ENCODE results near the gene PRKD1. TPM values are rescaled to one million over a fixed set of nuclear protein-coding genes. Genes with fewer than 3 reads are reported as not detected.
A peak's percentile ranks its signal among the peaks of the same experiment; 100 is the strongest.

PRKD1 gene
- total and polyA plus RNA-seq, 10 donors, result 1.0 to 8.9 (median 4.5) TPM

- H3K4me1 ChIP-seq, result no peaks in the 10 kb centered on the region
- no peak overlapping the region for H3K27ac ChIP-seq
- DNase-seq, result no peak
- H3K27me3 ChIP-seq (replicated peaks in 1 of 7), result no peaks in the 10 kb centered on the region
- no peak overlapping the region for H3K4me3 ChIP-seq
- H3K36me3 ChIP-seq, result no peaks in the 10 kb centered on the region
- 86 to 94% (median 92%) methylated on average over 3 of the region's 3 CpGs for WGBS, 5 donors
- intact Hi-C loops (cut with DNase I; ENCODE audit: low total_unique reads), result loop anchor here (5.0 kb wide), 1 partner anchor 448 kb away; no protein-coding TSS in a partner anchor
- no peak for TF ChIP-seq CTCF (IDR thresholded peaks at IDR 0.05 in 8 of 11, conservative IDR thresholded peaks at IDR 0.05 in 3 of 11)
- TF ChIP-seq POLR2A (IDR thresholded peaks at IDR 0.05), result no peak
- no peak for TF ChIP-seq POLR2AphosphoS5 (IDR thresholded peaks at IDR 0.05)
- no peaks in the 10 kb centered on the region for H3K9me3 ChIP-seq
These were observed 373.3 kb downstream of the PRKD1 start for GRCh38 chr14:29554335-29554734.

GRCh38 chr14:29553427-29553826 lies 374.2 kb downstream of the PRKD1 start:
- no peak overlapping the region for H3K4me3 ChIP-seq
- H3K27me3 ChIP-seq (replicated peaks in 1 of 7), result no peaks in the 10 kb centered on the region
- DNase-seq, result no peak
- TF ChIP-seq POLR2A (IDR thresholded peaks at IDR 0.05) (no peak), POLR2AphosphoS5 (IDR thresholded peaks at IDR 0.05) (no peak), CTCF (IDR thresholded peaks at IDR 0.05 in 8 of 11, conservative IDR thresholded peaks at IDR 0.05 in 3 of 11) (no peak)
- H3K9me3 ChIP-seq, result no peaks in the 10 kb centered on the region
- intact Hi-C loops (cut with DNase I; ENCODE audit: low total_unique reads), result loop anchor here (5.0 kb wide), 1 partner anchor 449 kb away; no protein-coding TSS in a partner anchor
- no peaks in the 10 kb centered on the region for H3K36me3 ChIP-seq
- WGBS, 5 donors, result 69 to 85% (median 84%) methylated on average over 4 of the region's 4 CpGs
- H3K4me1 ChIP-seq, result no peaks in the 10 kb centered on the region
- H3K27ac ChIP-seq, result no peak overlapping the region

- Histone ChIP-seq H3K27me3 (replicated peaks in 1 of 7) (no peaks in the 10 kb centered on the region), H3K4me3 (no peak overlapping the region), H3K27ac (no peak overlapping the region), H3K4me1 (no peaks in the 10 kb centered on the region), H3K36me3 (no peaks in the 10 kb centered on the region), H3K9me3 (no peaks in the 10 kb centered on the region)
- no peak for TF ChIP-seq POLR2AphosphoS5 (IDR thresholded peaks at IDR 0.05)
- TF ChIP-seq CTCF (IDR thresholded peaks at IDR 0.05 in 8 of 11, conservative IDR thresholded peaks at IDR 0.05 in 3 of 11), result peak in 9 of 11 experiments; percentile 28 to 61 (median 58)
- no peak for DNase-seq
- intact Hi-C loops (cut with DNase I; ENCODE audit: low total_unique reads), result loop anchor here (10.0 kb wide), 1 partner anchor 666 kb away; no protein-coding TSS in a partner anchor
- WGBS, 5 donors, result 28 to 40% (median 31%) methylated on average over 2 of the region's 2 CpGs
These were observed 378.7 kb downstream of the PRKD1 start for GRCh38 chr14:29548948-29549370.

GRCh38 chr14:29545714-29546113 lies 381.9 kb downstream of the PRKD1 start:
- Histone ChIP-seq H3K27me3 (replicated peaks in 1 of 7) (no peaks in the 10 kb centered on the region), H3K9me3 (no peaks in the 10 kb centered on the region), H3K36me3 (no peaks in the 10 kb centered on the region), H3K27ac (no peak overlapping the region), H3K4me3 (no peak overlapping the region), H3K4me1 (no peaks in the 10 kb centered on the region)
- intact Hi-C loops (cut with DNase I; ENCODE audit: low total_unique reads), result loop anchor here (10.0 kb wide), 1 partner anchor 669 kb away; no protein-coding TSS in a partner anchor
- 88 to 96% (median 89%) methylated on average over 2 of the region's 2 CpGs for WGBS, 5 donors
- no peak for TF ChIP-seq POLR2A (IDR thresholded peaks at IDR 0.05)
- no peak for TF ChIP-seq POLR2AphosphoS5 (IDR thresholded peaks at IDR 0.05)
- no peak for TF ChIP-seq CTCF (IDR thresholded peaks at IDR 0.05 in 8 of 11, conservative IDR thresholded peaks at IDR 0.05 in 3 of 11)
- DNase-seq, result no peak

All from spleen (tissue), 11 donors.